GM12878 (cell line): Measurements from ENCODE around the gene PRKAR2B. TPM values are rescaled to one million over a fixed set of nuclear protein-coding genes. Genes with fewer than 3 reads are reported as not detected.

Source experiments
- BHLHE40 ChIP-seq, 2 experiments: fragments of 450-650 bp in 1 of 2; IDR thresholded peaks; 2 replicates each; pipeline ENCODE4 v1.6.1; 2011 to 2017; ENCODE audit warnings: low read depth in 2 of 2, borderline replicate concordance in 1 of 2, improper control_type of control experiment in 1 of 2, low read length in 1 of 2, mild to moderate bottlenecking in 1 of 2
- BRCA1 ChIP-seq: IDR thresholded peaks from 2 replicates; pipeline ENCODE4 v1.6.1; 2011; ENCODE audit warnings: low read depth, low read length, improper control_type of control experiment
- FOXK2 ChIP-seq: fragments of 450-650 bp; IDR thresholded peaks from 2 replicates; pipeline ENCODE4 v1.6.1; 2017; ENCODE audit warnings: mild to moderate bottlenecking, moderate library complexity
- GABPA ChIP-seq: IDR thresholded peaks from 2 replicates; pipeline ENCODE4 v1.6.1; 2014; ENCODE audit warnings: antibody characterized with exemption, low read depth, mild to moderate bottlenecking, inconsistent platforms
- HCFC1 ChIP-seq: fragments of 150-350 bp; IDR thresholded peaks from 2 replicates; pipeline ENCODE4 v1.6.1; 2014; ENCODE audit warnings: low read length
- KLF5 ChIP-seq: fragments of 450-650 bp; IDR thresholded peaks from 2 replicates; pipeline ENCODE4 v1.6.1; 2014; ENCODE audit warnings: mild to moderate bottlenecking; ENCODE audit not compliant: partially characterized antibody
- LARP7 ChIP-seq: fragments of 450-650 bp; IDR thresholded peaks from 2 replicates; pipeline ENCODE4 v1.6.1; 2017; ENCODE audit warnings: mild to moderate bottlenecking
- NBN ChIP-seq: fragments of 450-650 bp; IDR thresholded peaks from 2 replicates; pipeline ENCODE4 v1.6.1; 2016
- NFIC ChIP-seq: IDR thresholded peaks from 2 replicates; pipeline ENCODE4 v1.6.1; 2012; ENCODE audit warnings: low read depth, mild to moderate bottlenecking, inconsistent platforms, low read length, moderate library complexity
- RAD21 ChIP-seq: IDR thresholded peaks from 2 replicates; pipeline ENCODE4 v1.6.1; 2011; ENCODE audit warnings: mild to moderate bottlenecking, low read depth, low read length, moderate library complexity; ENCODE audit not compliant: insufficient read depth
- RFX5 ChIP-seq: IDR thresholded peaks from 2 replicates; pipeline ENCODE4 v1.6.1; 2011; ENCODE audit warnings: low read depth, low read length, improper control_type of control experiment
- SMAD1 ChIP-seq: fragments of 450-650 bp; IDR thresholded peaks from 2 replicates; pipeline ENCODE4 v1.6.1; 2018; ENCODE audit warnings: mild to moderate bottlenecking, low read depth; ENCODE audit not compliant: partially characterized antibody
- SUZ12 ChIP-seq: fragments of 200-600 bp; sonication (generic); IDR thresholded peaks from one replicate; pipeline ENCODE4 v1.6.1; 2018; ENCODE audit warnings: antibody characterized with exemption, mild to moderate bottlenecking; ENCODE audit not compliant: unreplicated experiment
- ZNF384 ChIP-seq: IDR thresholded peaks from 2 replicates; pipeline ENCODE4 v1.6.1; 2012; ENCODE audit warnings: low read depth, mild to moderate bottlenecking, low read length, improper control_type of control experiment, borderline replicate concordance
- ZNF622 ChIP-seq: fragments of 450-650 bp; IDR thresholded peaks from 2 replicates; pipeline ENCODE4 v1.6.1; 2017; ENCODE audit warnings: mild to moderate bottlenecking, inconsistent platforms
- polyA plus RNA-seq, 11 experiments: library from polyadenylated mRNA; depleted of rRNA in 4 of 11; unstranded in 6 of 11; stranded (reverse) in 5 of 11; fragments of >200 nt; fragmentation: Nextera tagmentation in 4 of 11; fragmentation: Illumina TruSeq in 1 of 11; extraction: Ambion mirVana in 4 of 11; extraction: Trizol in 1 of 11; gene quantifications; 1 replicate in 1 of 11; 2 replicates in 10 of 11; pipeline versions ENCODE4 v1.2.1 to v1.2.3, GENCODE V29; 2011 to 2016; ENCODE audit warnings: inconsistent platforms in 2 of 11, missing spikeins in 2 of 11, low read depth in 1 of 11
- total RNA-seq, 4 experiments: library from RNA; depleted of rRNA in 3 of 4; stranded (reverse); fragments of >200 nt in 3 of 4; fragmentation: Illumina TruSeq in 1 of 4; extraction: Trizol in 1 of 4; gene quantifications; 2 replicates each; pipeline versions ENCODE4 v1.2.1 to v1.2.3, GENCODE V29; 2013 to 2021
- TF ChIP-seq, protein P1 (sequence below): fragments of 450-650 bp; formaldehyde crosslinking; IDR thresholded peaks from 2 replicates; pipeline ENCODE4 v1.5.0; 2022; ENCODE audit warnings: mild to moderate bottlenecking, missing genetic modification characterization
- TF ChIP-seq, protein P2 (sequence below), 3 experiments: IDR thresholded peaks in 2 of 3; conservative IDR thresholded peaks in 1 of 3; 2 replicates each; pipeline ENCODE4 v1.5.1; 2011; ENCODE audit warnings: low read depth in 3 of 3, low read length in 3 of 3, mild to moderate bottlenecking in 3 of 3, control low read depth in 2 of 3, moderate library complexity in 2 of 3, inconsistent platforms in 1 of 3, mixed read lengths in 1 of 3; ENCODE audit not compliant: control insufficient read depth in 2 of 3, insufficient read depth in 1 of 3; ENCODE audit errors: extremely low read depth in 1 of 3
- TF ChIP-seq, protein P3 (sequence below): fragments of 450-650 bp; conservative IDR thresholded peaks from 2 replicates; pipeline ENCODE4 v1.6.1; 2017; ENCODE audit warnings: mild to moderate bottlenecking, moderate library complexity
- TF ChIP-seq, protein P4 (sequence below): fragments of 150-350 bp; IDR thresholded peaks from 2 replicates; pipeline ENCODE4 v1.6.1; 2016; ENCODE audit warnings: low read depth, low read length

Gene PRKAR2B
- total and polyA plus RNA-seq, 10 of the 15 experiments (the other 5 are each of a cell fraction or from before 2014, with no cell fraction given): 0.01 to 0.18 (median 0.04) TPM; not detected in 4

DNA sequence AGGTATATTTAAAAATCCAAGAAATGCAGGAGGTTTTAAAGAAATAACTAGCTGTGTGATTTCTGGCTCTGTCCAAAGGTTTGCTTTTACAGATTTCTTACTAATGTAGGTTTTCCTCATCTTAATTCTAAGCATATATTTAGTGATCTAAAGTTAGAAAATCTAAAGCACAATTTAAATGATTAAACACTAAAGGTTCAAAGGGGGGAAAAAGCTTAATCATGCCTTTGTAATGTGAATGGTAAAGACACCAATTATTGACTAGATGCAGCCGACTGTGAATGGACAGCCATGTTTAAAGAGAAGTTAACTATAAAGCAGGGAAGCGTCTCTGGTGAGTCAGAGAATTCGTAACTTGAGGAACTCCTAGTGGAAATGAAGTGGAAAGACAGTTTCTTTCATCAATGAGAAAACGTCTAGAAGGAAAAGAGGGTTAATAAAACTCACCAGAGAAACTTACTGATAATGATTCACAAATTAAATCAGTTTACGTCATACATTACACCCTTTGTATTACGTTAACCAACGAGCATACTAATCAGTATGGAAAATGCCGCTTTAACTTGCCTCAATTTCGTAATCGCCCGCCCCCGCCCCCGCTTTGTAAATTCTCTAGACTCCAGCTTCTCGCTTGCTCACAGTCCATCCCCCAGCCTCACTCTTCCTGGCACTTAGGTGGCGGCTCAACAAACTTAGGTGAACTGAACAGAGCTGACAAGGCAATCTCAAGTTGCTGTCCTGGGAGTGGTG, 123.2 kb downstream of the PRKAR2B start (continued):
- TF ChIP-seq NFIC: 0 out of 2 replicates have a peak, but pooled peaks have one; percentile 25
- no peak for TF ChIP-seq RFX5
- TF ChIP-seq, protein P1, sequence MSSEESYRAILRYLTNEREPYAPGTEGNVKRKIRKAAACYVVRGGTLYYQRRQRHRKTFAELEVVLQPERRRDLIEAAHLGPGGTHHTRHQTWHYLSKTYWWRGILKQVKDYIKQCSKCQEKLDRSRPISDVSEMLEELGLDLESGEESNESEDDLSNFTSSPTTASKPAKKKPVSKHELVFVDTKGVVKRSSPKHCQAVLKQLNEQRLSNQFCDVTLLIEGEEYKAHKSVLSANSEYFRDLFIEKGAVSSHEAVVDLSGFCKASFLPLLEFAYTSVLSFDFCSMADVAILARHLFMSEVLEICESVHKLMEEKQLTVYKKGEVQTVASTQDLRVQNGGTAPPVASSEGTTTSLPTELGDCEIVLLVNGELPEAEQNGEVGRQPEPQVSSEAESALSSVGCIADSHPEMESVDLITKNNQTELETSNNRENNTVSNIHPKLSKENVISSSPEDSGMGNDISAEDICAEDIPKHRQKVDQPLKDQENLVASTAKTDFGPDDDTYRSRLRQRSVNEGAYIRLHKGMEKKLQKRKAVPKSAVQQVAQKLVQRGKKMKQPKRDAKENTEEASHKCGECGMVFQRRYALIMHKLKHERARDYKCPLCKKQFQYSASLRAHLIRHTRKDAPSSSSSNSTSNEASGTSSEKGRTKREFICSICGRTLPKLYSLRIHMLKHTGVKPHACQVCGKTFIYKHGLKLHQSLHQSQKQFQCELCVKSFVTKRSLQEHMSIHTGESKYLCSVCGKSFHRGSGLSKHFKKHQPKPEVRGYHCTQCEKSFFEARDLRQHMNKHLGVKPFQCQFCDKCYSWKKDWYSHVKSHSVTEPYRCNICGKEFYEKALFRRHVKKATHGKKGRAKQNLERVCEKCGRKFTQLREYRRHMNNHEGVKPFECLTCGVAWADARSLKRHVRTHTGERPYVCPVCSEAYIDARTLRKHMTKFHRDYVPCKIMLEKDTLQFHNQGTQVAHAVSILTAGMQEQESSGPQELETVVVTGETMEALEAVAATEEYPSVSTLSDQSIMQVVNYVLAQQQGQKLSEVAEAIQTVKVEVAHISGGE: no peak
- no peak for TF ChIP-seq BHLHE40 (IDR thresholded peaks at IDR 0.05; ENCODE audit: borderline replicate concordance in 1 of 2, low read depth in 2 of 2, low read length in 1 of 2)
- TF ChIP-seq GABPA: no peak
- no peak for TF ChIP-seq LARP7
- TF ChIP-seq FOXK2: no peak
- no peak for TF ChIP-seq KLF5
- TF ChIP-seq ZNF384: no peak
- 0 out of 2 replicates have a peak, but pooled peaks have one; percentile 15 for TF ChIP-seq RAD21
- TF ChIP-seq NBN: no peak; the same call in 1 of the 2 replicates
- TF ChIP-seq HCFC1: no peak
- no peak for TF ChIP-seq SUZ12
- no peak for TF ChIP-seq ZNF622
- TF ChIP-seq SMAD1: no peak
- no peak for TF ChIP-seq BRCA1
- TF ChIP-seq, protein P2, sequence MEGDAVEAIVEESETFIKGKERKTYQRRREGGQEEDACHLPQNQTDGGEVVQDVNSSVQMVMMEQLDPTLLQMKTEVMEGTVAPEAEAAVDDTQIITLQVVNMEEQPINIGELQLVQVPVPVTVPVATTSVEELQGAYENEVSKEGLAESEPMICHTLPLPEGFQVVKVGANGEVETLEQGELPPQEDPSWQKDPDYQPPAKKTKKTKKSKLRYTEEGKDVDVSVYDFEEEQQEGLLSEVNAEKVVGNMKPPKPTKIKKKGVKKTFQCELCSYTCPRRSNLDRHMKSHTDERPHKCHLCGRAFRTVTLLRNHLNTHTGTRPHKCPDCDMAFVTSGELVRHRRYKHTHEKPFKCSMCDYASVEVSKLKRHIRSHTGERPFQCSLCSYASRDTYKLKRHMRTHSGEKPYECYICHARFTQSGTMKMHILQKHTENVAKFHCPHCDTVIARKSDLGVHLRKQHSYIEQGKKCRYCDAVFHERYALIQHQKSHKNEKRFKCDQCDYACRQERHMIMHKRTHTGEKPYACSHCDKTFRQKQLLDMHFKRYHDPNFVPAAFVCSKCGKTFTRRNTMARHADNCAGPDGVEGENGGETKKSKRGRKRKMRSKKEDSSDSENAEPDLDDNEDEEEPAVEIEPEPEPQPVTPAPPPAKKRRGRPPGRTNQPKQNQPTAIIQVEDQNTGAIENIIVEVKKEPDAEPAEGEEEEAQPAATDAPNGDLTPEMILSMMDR (IDR thresholded peaks at IDR 0.05 in 2 of 3, conservative IDR thresholded peaks at IDR 0.05 in 1 of 3; ENCODE audit: control insufficient read depth in 2 of 3, extremely low read depth in 1 of 3, insufficient read depth in 1 of 3, low read depth in 3 of 3, low read length in 3 of 3): peak in 1 of 3 experiments; percentile 24; a peak in 1 of 6 replicates
- TF ChIP-seq, protein P3, sequence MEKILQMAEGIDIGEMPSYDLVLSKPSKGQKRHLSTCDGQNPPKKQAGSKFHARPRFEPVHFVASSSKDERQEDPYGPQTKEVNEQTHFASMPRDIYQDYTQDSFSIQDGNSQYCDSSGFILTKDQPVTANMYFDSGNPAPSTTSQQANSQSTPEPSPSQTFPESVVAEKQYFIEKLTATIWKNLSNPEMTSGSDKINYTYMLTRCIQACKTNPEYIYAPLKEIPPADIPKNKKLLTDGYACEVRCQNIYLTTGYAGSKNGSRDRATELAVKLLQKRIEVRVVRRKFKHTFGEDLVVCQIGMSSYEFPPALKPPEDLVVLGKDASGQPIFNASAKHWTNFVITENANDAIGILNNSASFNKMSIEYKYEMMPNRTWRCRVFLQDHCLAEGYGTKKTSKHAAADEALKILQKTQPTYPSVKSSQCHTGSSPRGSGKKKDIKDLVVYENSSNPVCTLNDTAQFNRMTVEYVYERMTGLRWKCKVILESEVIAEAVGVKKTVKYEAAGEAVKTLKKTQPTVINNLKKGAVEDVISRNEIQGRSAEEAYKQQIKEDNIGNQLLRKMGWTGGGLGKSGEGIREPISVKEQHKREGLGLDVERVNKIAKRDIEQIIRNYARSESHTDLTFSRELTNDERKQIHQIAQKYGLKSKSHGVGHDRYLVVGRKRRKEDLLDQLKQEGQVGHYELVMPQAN: no peak
- TF ChIP-seq, protein P4, sequence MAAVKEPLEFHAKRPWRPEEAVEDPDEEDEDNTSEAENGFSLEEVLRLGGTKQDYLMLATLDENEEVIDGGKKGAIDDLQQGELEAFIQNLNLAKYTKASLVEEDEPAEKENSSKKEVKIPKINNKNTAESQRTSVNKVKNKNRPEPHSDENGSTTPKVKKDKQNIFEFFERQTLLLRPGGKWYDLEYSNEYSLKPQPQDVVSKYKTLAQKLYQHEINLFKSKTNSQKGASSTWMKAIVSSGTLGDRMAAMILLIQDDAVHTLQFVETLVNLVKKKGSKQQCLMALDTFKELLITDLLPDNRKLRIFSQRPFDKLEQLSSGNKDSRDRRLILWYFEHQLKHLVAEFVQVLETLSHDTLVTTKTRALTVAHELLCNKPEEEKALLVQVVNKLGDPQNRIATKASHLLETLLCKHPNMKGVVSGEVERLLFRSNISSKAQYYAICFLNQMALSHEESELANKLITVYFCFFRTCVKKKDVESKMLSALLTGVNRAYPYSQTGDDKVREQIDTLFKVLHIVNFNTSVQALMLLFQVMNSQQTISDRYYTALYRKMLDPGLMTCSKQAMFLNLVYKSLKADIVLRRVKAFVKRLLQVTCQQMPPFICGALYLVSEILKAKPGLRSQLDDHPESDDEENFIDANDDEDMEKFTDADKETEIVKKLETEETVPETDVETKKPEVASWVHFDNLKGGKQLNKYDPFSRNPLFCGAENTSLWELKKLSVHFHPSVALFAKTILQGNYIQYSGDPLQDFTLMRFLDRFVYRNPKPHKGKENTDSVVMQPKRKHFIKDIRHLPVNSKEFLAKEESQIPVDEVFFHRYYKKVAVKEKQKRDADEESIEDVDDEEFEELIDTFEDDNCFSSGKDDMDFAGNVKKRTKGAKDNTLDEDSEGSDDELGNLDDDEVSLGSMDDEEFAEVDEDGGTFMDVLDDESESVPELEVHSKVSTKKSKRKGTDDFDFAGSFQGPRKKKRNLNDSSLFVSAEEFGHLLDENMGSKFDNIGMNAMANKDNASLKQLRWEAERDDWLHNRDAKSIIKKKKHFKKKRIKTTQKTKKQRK: no peak
